ENCODE data around the gene ARF1.
A peak's percentile ranks its signal among the peaks of the same experiment; 100 is the strongest.

The ARF1 gene

GRCh38 chr1:228071839-228072657, 10.5 kb upstream of the ARF1 start:
- DNase-seq: no peak

- DNase-seq: no peak
Measured at GRCh38 chr1:228072658-228073043, 9.9 kb upstream of the ARF1 start.

- DNase-seq: no peak
Measured at GRCh38 chr1:228073061-228073856, 9.2 kb upstream of the ARF1 start.

GRCh38 chr1:228073857-228074545, 8.5 kb upstream of the ARF1 start:
- no peak for DNase-seq

- DNase-seq: no peak
Measured at GRCh38 chr1:228074954-228075730, 7.4 kb upstream of the ARF1 start.

- DNase-seq: no peak
Measured at GRCh38 chr1:228075801-228076271, 6.7 kb upstream of the ARF1 start.

- DNase-seq: no peak
Measured at GRCh38 chr1:228076796-228077430, 5.6 kb upstream of the ARF1 start.

- no peak for DNase-seq
Measured at GRCh38 chr1:228077565-228078330, 4.8 kb upstream of the ARF1 start.

GRCh38 chr1:228079013-228079412, 3.5 kb upstream of the ARF1 start:
- DNase-seq: no peak

GRCh38 chr1:228079601-228080263, 2.8 kb upstream of the ARF1 start:
- DNase-seq: no peak

GRCh38 chr1:228081144-228081543, 1.4 kb upstream of the ARF1 start:
- DNase-seq: no peak

GRCh38 chr1:228081578-228082213, 812 bp upstream of the ARF1 start:
- no peak for DNase-seq

GRCh38 chr1:228082918-228083870, 686 bp downstream of the ARF1 start:
- peak; percentile 35 for DNase-seq

- DNase-seq: peak; percentile 36
Measured at GRCh38 chr1:228083871-228084278, 1.4 kb downstream of the ARF1 start.

- DNase-seq: peak; percentile 78
Measured at GRCh38 chr1:228084325-228084724, 1.8 kb downstream of the ARF1 start.

- DNase-seq: no peak
Measured at GRCh38 chr1:228084797-228085196, 2.3 kb downstream of the ARF1 start.

- DNase-seq: peak; percentile 85
Measured at GRCh38 chr1:228085287-228085951, 2.9 kb downstream of the ARF1 start.

GRCh38 chr1:228087771-228088251, 5.3 kb downstream of the ARF1 start:
- peak; percentile 91 for DNase-seq
